HG02884 (cell line): ENCODE data around the gene ACLY.
"Not testable (repeated sequence)": the region's sequence is repeated elsewhere in the genome, so short reads cannot be mapped to it uniquely, and the experiment has no call there.

Experiments used
- ATAC-seq: cut with Tn5 transposase; IDR thresholded peaks from one replicate; pipeline ENCODE4 v1.9.1; 2021; ENCODE audit warnings: mild to moderate bottlenecking, moderate library complexity; ENCODE audit not compliant: unreplicated experiment

Gene ACLY

DNA sequence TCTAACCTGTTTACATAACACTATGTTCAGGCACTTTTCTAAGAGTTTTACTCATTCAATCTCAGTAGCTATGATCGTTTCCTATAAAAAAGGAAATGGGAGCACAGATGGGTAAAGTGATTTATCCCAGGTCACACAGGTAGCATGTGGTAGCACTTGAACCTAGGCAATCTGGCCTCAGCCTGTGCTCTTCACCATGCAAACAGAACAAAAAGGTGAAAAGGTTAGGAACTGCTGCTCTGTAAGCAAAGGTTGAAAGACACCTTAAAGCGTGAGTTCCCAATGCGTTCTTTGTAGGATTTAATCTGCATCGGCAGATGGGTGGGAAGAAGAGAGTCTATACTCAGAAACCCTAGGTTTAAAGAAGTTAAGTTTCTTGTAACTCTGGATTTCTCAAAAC lies 38.6 kb downstream of the ACLY start:
- no peak for ATAC-seq

DNA sequence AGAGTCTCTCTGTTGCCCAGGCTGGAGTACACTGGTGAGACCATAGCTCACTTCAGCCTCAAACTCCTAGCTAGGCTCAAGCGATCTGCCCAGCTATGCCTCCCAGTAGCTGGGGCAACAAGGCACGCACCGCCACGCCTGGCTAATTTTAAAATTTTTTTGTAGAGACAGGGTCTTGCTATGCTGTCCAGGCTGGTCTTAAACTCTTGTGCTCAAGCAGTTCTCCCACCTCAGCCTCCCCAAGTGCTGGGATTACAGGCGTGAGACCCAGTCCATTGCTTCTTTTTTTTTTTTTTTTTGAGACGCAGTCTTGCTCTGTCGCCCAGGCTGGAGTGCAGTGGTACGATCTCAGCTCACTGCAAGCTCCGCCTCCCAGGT lies 44.5 kb downstream of the ACLY start:
- ATAC-seq = not testable (repeated sequence)

DNA sequence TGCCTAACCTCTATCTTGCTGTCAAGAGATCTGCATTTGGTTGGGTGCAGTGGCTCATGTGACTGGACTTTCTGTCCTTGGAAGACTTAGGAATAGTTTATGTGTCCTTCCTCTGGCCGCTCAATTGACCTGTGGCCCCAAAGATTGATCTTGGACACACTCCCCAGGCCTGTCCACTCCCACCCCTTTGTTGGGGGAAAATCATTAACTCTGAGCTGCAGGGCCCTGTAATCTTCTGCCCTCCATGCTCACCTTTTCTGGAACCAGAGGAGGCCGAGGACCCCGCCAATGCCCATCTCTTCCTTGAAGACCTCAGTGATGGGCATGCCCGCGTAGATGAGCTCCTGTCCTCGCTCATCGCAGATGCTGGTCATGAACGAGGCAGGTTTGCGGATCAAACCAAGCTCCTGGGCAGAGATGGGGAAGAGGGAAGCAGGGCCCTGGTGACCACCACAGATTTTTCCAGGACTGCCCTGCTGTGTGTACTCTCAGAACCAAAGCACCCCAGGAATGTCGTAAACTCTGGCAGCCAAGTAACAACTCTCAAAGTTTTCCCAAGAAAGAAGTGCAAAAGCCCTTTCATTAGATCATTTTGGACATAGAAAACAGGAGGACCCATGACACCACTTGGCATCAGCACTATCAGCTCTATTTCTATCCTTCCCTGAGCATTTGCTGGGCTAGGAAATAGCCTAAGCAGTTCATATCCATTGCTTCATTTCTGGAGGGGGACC lies 45.0 kb downstream of the ACLY start:
- no peak for ATAC-seq

DNA sequence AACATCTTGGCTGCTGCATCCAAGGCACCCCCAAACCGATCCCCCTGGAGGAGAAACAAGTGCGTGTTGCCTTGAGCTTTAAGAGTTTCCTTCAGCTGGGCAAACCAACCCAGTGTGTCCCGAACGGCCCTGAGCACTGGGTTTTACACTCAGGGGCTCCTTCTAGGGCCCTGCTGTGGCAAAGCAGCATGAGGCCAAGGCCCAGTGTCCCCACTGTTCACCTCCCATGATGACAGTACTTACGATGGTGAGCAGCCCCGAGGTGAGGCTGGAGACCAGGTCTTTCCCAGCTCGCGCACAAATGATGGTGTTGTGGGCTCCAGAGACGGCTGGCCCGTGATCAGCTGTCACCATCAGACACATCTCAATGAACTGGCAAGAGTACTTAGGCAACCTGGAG lies 47.0 kb downstream of the ACLY start:
- ATAC-seq = no peak

DNA sequence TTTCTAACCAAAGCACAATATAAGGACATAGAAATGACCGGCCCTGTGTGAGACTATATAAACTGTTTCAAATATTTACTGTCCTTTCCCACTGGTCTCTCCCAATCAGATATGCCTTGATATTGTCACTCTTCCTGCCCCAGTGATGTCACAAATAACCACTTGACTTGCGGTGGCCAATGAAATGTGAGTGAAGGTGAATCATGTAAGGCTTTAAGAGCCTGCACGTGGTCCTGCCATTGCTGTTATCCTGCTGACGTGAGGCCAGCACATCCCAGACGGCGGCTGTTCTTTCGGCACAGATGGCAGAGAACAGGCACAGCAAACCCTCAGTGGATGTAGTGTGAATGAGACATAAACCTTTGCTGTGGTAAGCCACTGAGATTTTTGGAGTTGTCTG lies 48.1 kb downstream of the ACLY start:
- ATAC-seq = no peak

DNA sequence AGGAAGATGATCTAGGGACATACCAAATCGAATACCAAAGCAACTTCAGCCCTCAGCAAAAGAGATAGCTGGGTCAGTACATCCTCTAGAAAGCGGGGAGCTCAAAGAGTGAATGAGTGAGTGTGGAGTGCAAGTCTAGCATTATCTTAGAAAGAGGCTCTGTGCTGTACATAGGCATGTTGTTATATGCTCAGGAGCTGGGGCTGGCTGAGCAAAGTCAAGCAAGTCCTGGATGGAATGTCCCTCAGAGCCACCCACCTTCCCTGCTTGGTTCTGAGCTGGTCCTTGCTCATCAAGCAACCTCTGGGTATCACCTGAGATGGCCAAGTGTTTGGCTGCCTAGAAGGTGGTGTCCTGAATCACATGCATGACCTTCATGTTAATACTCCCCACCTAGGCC lies 48.7 kb downstream of the ACLY start:
- no peak for ATAC-seq

DNA sequence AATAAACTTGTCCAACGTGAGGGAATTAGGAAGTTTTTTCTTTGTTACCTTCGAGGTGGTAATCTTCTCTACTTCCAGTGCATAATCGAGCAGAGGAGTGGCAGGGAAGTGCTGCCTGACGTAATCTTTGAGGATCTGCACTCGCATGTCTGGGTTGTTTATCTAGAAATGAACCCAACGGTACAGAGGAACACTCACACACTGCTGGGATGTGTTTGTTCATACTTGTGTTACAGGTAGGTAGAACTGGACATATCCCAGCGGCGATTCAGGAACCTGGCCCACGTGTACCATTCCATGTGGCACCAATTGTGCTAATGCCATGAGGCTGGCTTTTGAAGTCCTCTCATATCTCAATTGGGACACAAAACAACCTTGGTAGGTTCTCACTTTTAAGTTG lies 49.3 kb downstream of the ACLY start:
- ATAC-seq = no peak

DNA sequence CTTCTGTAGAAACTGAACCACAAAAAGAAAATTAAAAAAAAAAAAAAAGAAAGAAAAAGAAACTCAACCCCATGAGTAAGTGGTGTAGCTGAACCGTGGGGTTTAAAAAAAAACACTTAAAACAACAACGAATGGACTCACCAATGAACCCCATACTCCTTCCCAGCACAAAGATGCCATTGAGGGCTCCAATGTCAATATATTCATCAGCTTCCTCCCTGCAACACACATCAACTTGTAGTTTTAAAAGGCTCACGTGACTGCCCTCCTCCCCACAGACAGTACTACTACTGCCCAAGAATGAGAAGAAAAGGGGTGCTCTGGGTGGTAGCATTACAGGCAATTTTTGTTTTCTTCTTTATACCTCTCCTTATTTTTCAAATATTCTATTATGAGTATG lies 50.2 kb downstream of the ACLY start:
- no peak for ATAC-seq

DNA sequence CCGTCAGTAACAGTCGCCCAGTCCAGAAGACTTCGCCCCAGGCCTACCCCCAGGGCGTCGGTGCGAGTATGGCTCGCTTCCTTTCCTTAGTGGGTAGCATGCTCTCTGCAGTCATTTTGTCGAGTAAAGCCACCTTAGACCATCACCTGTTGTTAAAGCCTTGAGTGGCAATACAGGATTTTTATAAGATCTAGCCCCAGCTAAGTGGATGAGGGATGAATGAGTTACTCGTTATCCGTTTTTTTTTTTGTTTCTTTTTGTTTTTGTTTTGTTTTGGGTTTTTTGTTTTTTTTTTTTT lies 53.2 kb downstream of the ACLY start:
- no peak for ATAC-seq

DNA sequence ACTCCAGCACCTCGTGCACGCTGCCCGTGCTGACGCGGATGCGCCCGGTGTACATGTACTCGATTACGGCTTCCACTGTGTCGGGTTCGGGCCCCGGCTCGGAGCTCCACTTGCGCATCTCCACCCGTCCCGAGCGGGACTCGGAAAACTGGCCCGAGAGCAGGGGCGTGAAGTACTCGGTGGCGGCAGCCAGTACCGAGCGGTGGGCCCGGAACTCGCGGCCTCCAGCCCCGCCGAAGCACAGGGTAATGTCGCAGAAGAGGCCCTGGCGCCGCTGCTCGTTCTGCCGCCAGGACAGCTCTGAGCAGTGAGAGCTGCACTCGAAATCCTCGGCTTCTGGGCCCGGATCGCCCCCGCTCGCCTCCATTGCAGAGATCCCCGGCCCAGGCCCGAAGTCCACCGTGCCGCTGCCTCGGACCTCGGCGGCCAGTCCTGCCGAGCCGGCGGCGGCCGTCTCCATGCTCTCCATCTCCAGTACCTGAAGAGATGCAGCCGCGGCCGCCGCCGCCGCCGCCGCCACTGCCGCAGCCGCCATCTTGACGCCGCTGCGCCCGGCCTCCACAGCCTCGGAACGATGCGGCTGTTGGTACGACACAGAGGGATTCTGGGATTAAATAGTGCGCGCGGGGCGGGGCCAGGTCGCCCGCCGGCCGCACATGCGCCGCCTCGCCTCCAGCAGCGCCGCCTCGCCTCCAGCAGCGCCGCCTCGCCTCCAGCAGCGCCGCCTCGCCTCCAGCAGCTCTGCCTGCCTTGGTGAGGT lies 53.7 kb downstream of the ACLY start, which contains the start of gene KLHL11:
Gene KLHL11 (minus strand): TSS at position 588 of the 760 bp plus-strand sequence. CDS start 53 bp downstream, at position 535.
- ATAC-seq = peak; percentile 86

DNA sequence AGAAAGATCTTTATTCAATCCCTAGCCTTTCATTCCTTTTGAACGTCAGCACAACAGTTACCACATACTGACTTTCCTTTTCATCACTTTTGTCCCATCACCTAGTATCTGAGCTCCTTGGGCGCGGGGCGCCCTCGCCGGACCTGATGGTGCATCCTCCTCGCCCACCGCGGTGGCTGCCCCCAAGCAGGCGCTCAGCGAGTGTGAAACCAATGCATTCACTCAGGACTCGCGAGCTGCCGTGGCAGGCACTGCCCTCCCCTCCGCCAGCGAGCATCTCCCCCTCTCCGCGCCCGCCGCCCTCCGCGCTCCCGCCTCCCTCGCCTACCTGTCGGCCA lies 54.3 kb downstream of the ACLY start:
- ATAC-seq = peak; percentile 16

DNA sequence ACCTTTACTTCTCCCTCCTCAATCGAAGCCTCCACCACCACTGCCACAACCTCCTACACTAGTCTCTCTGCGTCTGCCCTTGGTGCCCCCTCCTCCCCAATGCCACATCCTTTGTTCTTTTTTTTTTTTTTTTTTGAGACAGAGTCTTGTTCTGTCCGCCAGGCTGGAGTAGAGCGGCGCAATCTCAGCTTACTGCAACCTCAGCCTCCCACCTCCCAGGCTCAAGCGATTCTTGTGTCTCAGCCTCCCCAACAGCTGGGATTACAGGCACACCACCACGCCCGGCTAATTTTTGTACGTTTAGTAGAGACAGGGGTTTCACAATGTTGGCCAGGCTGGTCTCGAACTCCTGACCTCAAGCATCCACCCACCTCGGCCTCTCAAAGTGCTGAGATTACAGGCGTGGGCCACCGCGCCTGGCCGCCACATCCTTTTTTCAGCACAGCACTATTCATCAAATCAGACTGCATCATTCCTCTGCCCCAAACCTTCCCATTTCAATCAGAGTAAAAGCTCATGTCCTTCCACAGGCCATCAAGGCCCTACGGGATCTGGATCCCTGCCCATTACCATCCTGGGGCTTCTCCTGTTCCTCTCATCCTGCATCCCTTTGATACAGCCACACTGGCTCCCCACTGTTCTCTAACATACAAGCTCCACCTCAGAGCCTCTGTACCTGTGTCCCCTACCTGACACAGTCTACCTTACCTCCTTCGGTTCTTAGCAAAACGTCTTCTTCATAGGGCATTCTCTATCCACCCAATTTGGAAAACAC lies 55.5 kb downstream of the ACLY start:
- ATAC-seq = no peak

DNA sequence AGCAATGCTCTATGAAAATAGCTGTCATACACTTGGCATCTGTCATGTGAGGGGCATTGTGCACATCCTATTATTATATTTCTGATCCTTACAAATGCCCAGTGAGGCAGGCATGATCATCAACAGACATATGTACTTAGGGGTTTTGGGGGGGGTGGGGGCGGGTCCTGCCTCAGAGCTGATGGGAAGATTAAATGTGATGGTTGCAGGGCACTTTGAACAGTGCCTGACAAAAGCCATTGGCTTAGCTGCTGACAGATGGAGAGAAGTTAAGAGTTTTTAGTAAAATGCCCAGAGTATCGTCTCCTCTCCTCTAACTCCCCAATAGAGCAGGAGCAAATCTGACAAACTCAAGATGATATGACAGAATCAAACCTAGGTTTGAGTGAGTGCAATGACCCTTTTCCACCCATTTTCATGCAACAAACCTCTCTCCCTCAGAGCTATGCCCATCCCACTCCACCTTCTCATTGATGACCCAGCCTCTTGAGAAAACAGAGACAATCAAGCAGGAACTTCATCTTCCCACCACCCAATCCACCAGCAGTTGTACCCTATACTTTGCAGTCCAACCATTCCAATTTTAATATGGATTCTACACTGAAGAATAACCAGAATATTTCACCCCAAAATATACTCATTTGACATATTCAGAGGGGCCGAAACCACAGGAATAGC lies 58.4 kb downstream of the ACLY start:
- no peak for ATAC-seq

DNA sequence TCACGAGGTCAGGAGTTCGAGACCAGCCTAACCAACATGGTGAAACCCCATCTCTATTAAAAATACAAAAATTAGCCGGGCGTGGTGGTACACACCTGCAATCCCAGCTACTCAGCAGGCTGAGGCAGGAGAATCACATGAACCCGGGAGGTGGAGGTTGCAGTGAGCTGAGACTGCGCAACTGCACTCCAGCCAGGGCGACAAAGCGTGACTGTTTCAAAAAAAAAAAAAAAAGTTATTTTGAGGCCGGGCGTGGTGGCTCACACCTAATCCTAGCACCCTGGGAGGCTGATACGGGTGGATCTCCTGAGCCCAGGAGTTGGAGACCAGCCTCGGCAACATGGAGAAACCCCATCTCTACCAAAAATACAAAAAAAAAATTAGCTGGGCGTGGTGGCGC lies 67.4 kb downstream of the ACLY start:
- ATAC-seq = not testable (repeated sequence)

DNA sequence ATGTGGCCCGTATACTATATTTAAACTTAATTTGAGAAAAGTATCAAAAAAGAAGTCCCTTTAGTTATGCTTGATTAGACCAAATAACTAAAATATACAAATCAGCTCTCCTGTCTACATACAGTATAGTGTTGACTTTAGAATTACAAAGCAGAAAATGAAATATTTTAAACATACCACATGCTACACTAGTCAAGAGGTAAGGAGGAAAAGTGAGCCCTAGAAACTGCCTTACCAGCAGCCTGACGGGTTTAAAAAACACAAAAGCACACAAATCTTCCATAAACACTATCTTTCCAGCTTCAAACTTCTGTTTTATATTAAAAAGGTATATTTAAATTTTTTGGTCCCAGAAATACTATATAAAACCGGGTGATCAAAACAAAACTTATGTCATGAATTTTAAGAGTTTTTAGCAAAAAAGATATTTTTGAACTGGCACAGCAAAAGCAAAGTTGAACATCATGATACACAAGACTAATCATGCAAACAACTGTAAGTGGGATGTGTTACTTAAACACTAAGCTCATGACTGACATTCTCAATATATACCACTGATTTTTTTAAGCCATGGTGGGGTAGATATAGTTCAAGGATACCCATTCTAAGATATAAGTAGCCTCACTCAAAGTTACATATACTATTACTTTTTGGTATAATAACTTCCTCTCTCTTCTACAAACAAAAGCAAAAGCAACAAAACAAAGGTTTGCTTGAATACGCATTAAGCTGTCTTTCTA lies 69.3 kb downstream of the ACLY start:
- ATAC-seq = no peak

DNA sequence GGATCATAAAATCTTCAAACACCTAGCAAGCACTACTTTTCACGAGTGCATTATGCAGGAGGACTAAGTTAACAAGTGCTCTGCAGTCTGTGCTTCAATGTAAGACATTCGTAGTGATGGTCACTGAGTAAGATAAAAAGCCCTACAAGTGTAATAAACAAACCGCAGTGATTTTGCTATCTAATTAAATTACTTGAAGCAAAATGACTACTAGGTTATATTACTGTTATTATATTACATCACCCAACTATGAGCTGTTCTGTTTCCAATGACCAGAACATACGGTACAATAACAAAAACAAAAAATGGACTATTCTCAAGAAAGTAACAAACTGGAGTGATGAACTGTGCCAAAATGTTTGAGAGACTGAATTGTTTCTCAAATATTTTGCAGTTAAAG lies 70.0 kb downstream of the ACLY start:
- ATAC-seq = no peak

DNA sequence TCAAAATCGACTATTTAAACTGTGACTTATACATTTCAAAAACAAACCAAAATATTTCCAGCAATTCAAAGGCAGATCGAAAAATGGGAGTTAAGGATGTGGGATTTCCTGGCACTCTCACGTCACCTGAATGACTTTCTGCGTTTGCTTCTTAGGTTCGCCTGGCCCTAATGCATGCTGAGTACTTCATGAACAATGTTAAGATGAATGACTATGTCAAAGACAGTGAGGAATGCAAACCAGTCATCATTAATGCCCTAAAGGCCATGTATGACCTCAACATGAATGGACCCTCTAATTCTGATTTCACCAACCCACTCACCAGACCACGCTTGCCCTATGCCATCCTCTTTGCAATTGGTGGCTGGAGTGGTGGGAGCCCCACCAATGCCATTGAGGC lies 73.8 kb downstream of the ACLY start:
- no peak for ATAC-seq

DNA sequence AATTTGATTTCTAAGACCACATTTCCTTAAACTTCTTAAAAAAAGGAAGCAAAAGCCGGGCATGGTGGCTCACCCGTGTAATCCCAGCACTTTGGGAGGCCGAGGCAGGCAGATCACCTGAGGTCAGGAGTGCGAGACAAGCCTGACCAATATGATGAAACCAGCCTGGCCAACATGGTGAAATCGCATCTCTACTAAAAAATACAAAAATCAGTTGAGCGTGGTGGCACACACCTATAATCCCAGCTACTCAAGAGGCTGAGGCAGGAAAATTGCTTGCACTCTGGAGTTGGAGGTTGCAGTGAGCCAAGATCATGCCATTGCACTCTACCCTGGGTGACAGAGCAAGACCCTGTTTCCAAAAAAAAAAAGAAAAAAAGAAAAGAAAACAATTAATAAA lies 78.0 kb downstream of the ACLY start:
- not testable (repeated sequence) for ATAC-seq

DNA sequence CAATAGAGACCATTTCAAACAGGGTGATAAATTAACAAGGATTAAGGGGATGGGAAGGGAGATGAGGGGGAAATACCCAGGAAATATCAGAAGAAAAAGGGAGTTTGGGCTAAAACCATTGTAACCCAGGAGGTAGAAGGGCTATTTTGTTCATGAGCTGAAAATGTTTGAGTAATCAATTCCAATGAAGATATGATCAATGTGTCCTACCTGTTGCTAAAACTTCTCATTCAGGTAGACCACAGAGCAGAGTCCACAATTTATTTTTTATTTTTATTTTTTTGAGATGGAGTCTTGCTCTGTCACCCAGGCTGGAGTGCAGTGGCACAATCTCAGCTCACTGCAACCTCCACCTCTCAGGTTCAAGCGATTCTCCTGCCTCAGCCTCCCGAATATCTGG lies 79.3 kb downstream of the ACLY start:
- ATAC-seq = not testable (repeated sequence)

DNA sequence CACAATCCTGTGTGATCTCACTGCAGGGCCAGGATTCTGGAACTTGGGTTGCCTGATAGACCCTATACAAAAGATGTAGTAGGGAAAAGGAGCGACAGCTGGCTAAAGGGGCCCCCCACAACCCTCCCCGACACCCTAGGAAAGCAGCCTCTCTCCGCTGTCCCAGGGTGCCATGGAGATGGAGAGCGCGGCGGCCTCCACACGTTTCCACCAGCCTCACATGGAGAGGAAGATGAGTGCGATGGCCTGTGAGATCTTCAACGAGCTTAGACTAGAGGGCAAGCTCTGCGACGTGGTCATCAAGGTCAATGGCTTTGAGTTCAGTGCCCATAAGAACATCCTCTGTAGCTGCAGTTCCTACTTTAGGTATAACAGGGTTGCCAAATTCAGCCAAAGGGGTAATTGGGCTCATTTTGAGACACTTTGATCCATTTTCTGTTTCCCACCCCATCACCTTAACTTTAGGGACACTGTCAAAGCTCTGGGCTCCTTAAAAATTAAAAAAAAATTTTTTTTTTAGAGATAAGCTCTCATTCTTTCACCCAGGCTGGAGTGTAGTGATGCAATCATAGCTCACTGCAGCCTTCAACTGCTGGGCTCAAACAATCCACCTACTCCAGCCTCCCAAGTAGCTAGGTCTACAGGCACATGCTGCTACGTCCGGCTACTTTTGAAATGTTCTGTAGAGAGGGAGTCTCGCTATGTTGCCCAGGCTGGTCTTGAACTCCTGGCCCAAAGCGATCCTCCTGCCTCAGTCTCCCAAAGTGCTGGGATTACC lies 80.8 kb downstream of the ACLY start, which contains the start of gene KLHL10:
Gene KLHL10 (plus strand): TSS at position 65 of the 778 bp plus-strand sequence. CDS start 108 bp downstream, at position 173.
- ATAC-seq = no peak
